Lung (tissue), 12 donors: ENCODE results near the gene PDE8B. TPM values are rescaled to one million over a fixed set of nuclear protein-coding genes. Genes with fewer than 3 reads are reported as not detected.

Source experiments
- ATAC-seq: fragments of 200-7000 bp; cut with Tn5 transposase; one replicate; pipeline ENCODE4 v1.9.1; 2020; ENCODE audit warnings: moderate number of reproducible peaks; ENCODE audit not compliant: insufficient read depth, low FRiP score
- DNase-seq, 3 donors: peaks; one replicate each; pipeline ENCODE4 v3.0.0-alpha.2; 2013 to 2017
- H3K27ac ChIP-seq, 2 donors: one replicate each; pipeline ENCODE4 v1.5.1; 2013; ENCODE audit warnings: mild to moderate bottlenecking in 2 of 2, moderate library complexity in 2 of 2, control low read depth in 1 of 2, inconsistent platforms in 1 of 2, low read depth in 1 of 2, low read length in 1 of 2
- H3K27me3 ChIP-seq, 3 donors: one replicate each; pipeline ENCODE4 v1.5.1; 2013; ENCODE audit warnings: low read length in 2 of 3; ENCODE audit not compliant: control insufficient read depth in 3 of 3, insufficient read depth in 3 of 3
- H3K36me3 ChIP-seq, 4 donors: one replicate each; pipeline ENCODE4 v1.5.1; 2013; ENCODE audit warnings: low read length in 4 of 4, mild to moderate bottlenecking in 1 of 4, moderate library complexity in 1 of 4; ENCODE audit not compliant: control insufficient read depth in 4 of 4, insufficient read depth in 4 of 4
- H3K4me1 ChIP-seq, 5 donors: one replicate each; pipeline ENCODE4 v1.5.1; 2013; ENCODE audit warnings: low read length in 5 of 5, mild to moderate bottlenecking in 2 of 5, moderate library complexity in 1 of 5; ENCODE audit not compliant: control insufficient read depth in 5 of 5, insufficient read depth in 5 of 5
- H3K4me3 ChIP-seq: one replicate; pipeline ENCODE4 v1.5.1; 2013; ENCODE audit warnings: mild to moderate bottlenecking, control low read depth, moderate library complexity
- H3K9ac ChIP-seq, 2 donors: one replicate each; pipeline ENCODE4 v1.5.1; 2013; ENCODE audit warnings: low read length in 2 of 2, control low read depth in 1 of 2; ENCODE audit not compliant: insufficient read depth in 1 of 2
- H3K9me3 ChIP-seq, 4 donors: one replicate each; pipeline ENCODE4 v1.5.1; 2013; ENCODE audit warnings: low read length in 3 of 4, mild to moderate bottlenecking in 1 of 4, moderate library complexity in 1 of 4; ENCODE audit not compliant: control insufficient read depth in 4 of 4, insufficient read depth in 3 of 4
- CTCF ChIP-seq: IDR thresholded peaks from 2 replicates; pipeline ENCODE4 v1.5.1; 2012; ENCODE audit warnings: mild to moderate bottlenecking; ENCODE audit errors: control extremely low read depth, extremely low read depth
- WGBS, 2 donors: extraction: QIAGEN DNeasy Blood & Tissue Kit; methylation state at CpG; one replicate each; pipeline ENCODE4 v1.1.7; 2013; 5-methylcytosine and 5-hydroxymethylcytosine counted together
- polyA plus RNA-seq, 2 donors: library from polyadenylated mRNA; stranded (reverse); fragments of 200-250 nt; gene quantifications; one replicate each; pipeline ENCODE4 v1.2.1, GENCODE V29; 2013
- total RNA-seq, 2 donors: library from RNA; depleted of rRNA in 1 of 2; stranded (reverse); fragments of >200 nt in 1 of 2; gene quantifications; one replicate each; pipeline ENCODE4 v1.2.1, GENCODE V29; 2014 to 2021
- donor health status: control.
- donor health status: control.
- donor health status: Bipolar disorder and iron deficiency.
- donor health status: healthy.
- donor health status: DM: yes; HTN: yes; CAD: no.

Gene PDE8B
- total and polyA plus RNA-seq, 4 donors: 1.6 to 10.6 (median 2.1) TPM

- peaks cover 0 to 23% (median 5%) of the 10 kb centered on the region in 3 donors for H3K27me3 ChIP-seq
- no peaks in the 10 kb centered on the region for H3K36me3 ChIP-seq
- no peak overlapping the region for H3K27ac ChIP-seq
- WGBS, 2 donors: 2 to 3% methylated on average over 68 to 69 of the region's 69 CpGs
- peaks cover 0 to 13% (median 0%) of the 10 kb centered on the region in 5 donors for H3K4me1 ChIP-seq
- H3K4me3 ChIP-seq: peak overlapping the region; percentile 49
- DNase-seq (peak; percentile 21 to 38 (median 36)), ATAC-seq (no peak)
- peaks cover 0 to 4% (median 2%) of the 10 kb centered on the region in 4 donors for H3K9me3 ChIP-seq
- no peak overlapping the region for H3K9ac ChIP-seq
- TF ChIP-seq CTCF: no peak
Measured at GRCh38 chr5:77180167-77181081, 30.1 kb upstream of the PDE8B start.

- TF ChIP-seq CTCF: no peak
- no peak for DNase-seq
- Histone ChIP-seq H3K4me3 (no peak overlapping the region), H3K27ac (no peak overlapping the region), H3K27me3 (peaks cover 0 to 23% (median 5%) of the 10 kb centered on the region in 3 donors), H3K9me3 (peaks cover 0 to 4% (median 2%) of the 10 kb centered on the region in 4 donors), H3K4me1 (peaks cover 0 to 13% (median 0%) of the 10 kb centered on the region in 5 donors), H3K36me3 (no peaks in the 10 kb centered on the region), H3K9ac (no peak overlapping the region)
- no peak for ATAC-seq
- WGBS, 2 donors: 8 to 9% methylated on average over 13 to 15 of the region's 15 CpGs
Measured at GRCh38 chr5:77181173-77181572, 29.3 kb upstream of the PDE8B start.

GRCh38 chr5:77181596-77182304, 28.7 kb upstream of the PDE8B start:
- H3K27ac ChIP-seq: no peak overlapping the region

More at GRCh38 chr5:77181596-77182304, 28.7 kb upstream of the PDE8B start:
- Histone ChIP-seq H3K27me3 (peaks cover 0 to 23% (median 5%) of the 10 kb centered on the region in 3 donors), H3K9ac (no peak overlapping the region), H3K36me3 (no peaks in the 10 kb centered on the region), H3K4me3 (no peak overlapping the region), H3K9me3 (peaks cover 0 to 4% (median 2%) of the 10 kb centered on the region in 4 donors), H3K4me1 (peaks cover 0 to 13% (median 0%) of the 10 kb centered on the region in 5 donors)
- 58 to 68% methylated on average over 15 of the region's 15 CpGs for WGBS, 2 donors
- ATAC-seq: no peak
- no peak for DNase-seq
- no peak for TF ChIP-seq CTCF
